ENCODE results near the gene AP1S3. TPM values are rescaled to one million over a fixed set of nuclear protein-coding genes. Genes with fewer than 3 reads are reported as not detected.

The AP1S3 gene
- total RNA-seq, 2 donors from 2014 or later: 2.0 to 8.3 TPM

GRCh38 chr2:223759569-223760430 is 77.6 kb downstream of the AP1S3 start:
- Histone ChIP-seq H3K27ac (peak overlapping the region in 1 of 4 donors; percentile 44), H3K4me1 (peaks cover 8% of the 10 kb centered on the region), H3K4me3 (no peak overlapping the region), H3K9me3 (no peaks in the 10 kb centered on the region), H3K36me3 (replicated peaks in 1 of 2; ENCODE audit: insufficient read depth in 1 of 2, low read depth in 2 of 2) (peaks cover 0 to 2% of the 10 kb centered on the region in 2 donors), H3K27me3 (no peaks in the 10 kb centered on the region)
- peak in 2 of 4 donors; percentile 19 to 24 for DNase-seq
- TF ChIP-seq CTCF (IDR thresholded peaks at IDR 0.05) (no peak), POLR2A (IDR thresholded peaks at IDR 0.05) (no peak)
- WGBS, 2 donors: 56 to 59% methylated on average over 8 of the region's 8 CpGs
- intact Hi-C loops (cut with DNase I): no loop called here
- ATAC-seq: peak; percentile 71

GRCh38 chr2:223758131-223758840 is 79.1 kb downstream of the AP1S3 start:
- H3K9me3 ChIP-seq: no peaks in the 10 kb centered on the region
- H3K4me3 ChIP-seq: no peak overlapping the region
- WGBS, 2 donors: 79 to 80% methylated on average over 4 of the region's 4 CpGs
- DNase-seq (no peak), ATAC-seq (no peak)
- intact Hi-C loops (cut with DNase I): no loop called here
- peaks cover 8% of the 10 kb centered on the region for H3K4me1 ChIP-seq
- TF ChIP-seq CTCF (IDR thresholded peaks at IDR 0.05) (no peak), POLR2A (IDR thresholded peaks at IDR 0.05) (no peak)
- no peaks in the 10 kb centered on the region for H3K27me3 ChIP-seq
- H3K36me3 ChIP-seq (replicated peaks in 1 of 2; ENCODE audit: insufficient read depth in 1 of 2, low read depth in 2 of 2): no peaks in the 10 kb centered on the region
- no peak overlapping the region for H3K27ac ChIP-seq

DNA sequence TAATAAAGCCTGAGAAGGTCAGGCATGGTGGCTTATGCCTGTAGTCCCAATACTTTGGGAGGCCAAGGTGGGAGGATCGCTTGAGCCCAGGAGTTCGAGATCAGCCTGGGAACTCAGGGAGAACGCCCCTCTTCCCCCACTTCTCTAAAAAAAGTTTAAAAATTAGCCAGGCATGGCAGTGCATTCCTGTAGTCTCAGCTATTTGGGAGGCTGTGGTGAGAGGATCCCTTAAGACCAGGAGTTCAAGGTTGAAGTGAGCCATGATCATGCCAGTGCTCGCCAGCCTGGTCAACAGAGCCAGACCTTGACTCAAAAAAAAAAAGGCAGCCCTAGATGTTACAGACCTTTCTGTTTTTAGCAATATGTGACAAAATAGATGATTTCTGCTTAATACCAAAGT is 83.4 kb downstream of the AP1S3 start:
- Histone ChIP-seq H3K27me3 (no peaks in the 10 kb centered on the region), H3K27ac (no peak overlapping the region), H3K9me3 (no peaks in the 10 kb centered on the region), H3K36me3 (replicated peaks in 1 of 2; ENCODE audit: insufficient read depth in 1 of 2, low read depth in 2 of 2) (no peaks in the 10 kb centered on the region), H3K4me3 (no peak overlapping the region), H3K4me1 (peaks cover 2% of the 10 kb centered on the region)
- no peak for ATAC-seq
- DNase-seq: no peak
- TF ChIP-seq POLR2A (IDR thresholded peaks at IDR 0.05): no peak
- no peak for TF ChIP-seq CTCF (IDR thresholded peaks at IDR 0.05)
- intact Hi-C loops (cut with DNase I): no loop called here
- WGBS, 2 donors: 75 to 93% methylated on average over 4 of the region's 4 CpGs

DNA sequence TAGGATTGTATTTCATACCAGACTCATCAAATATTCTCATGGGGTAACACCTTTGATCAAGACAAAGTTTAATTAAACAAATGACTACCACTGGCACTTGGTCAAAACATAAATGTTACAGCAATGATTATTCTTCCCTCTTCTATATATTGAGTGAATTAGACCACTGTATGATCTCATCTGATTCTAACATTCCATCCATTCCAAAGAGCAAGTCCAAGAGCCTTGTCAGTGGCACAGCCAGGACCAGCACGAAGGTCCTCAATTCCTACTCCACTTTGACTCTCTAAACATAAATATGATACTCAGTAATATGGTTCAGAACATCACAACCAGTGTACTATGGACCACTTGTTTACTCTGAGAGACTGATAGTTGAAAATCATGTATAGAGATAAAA is 86.4 kb downstream of the AP1S3 start:
- Histone ChIP-seq H3K36me3 (replicated peaks in 1 of 2; ENCODE audit: insufficient read depth in 1 of 2, low read depth in 2 of 2) (no peaks in the 10 kb centered on the region), H3K27me3 (no peaks in the 10 kb centered on the region), H3K4me3 (no peak overlapping the region), H3K27ac (no peak overlapping the region), H3K4me1 (no peaks in the 10 kb centered on the region), H3K9me3 (no peaks in the 10 kb centered on the region)
- intact Hi-C loops (cut with DNase I): no loop called here
- WGBS, 2 donors: 42 to 64% methylated on average over 1 of the region's 1 CpG
- DNase-seq: no peak
- TF ChIP-seq POLR2A (IDR thresholded peaks at IDR 0.05) (no peak), CTCF (IDR thresholded peaks at IDR 0.05) (no peak)
- no peak for ATAC-seq
